H1 (cell line): Measurements from ENCODE around the gene LINC01488. TPM values are rescaled to one million over a fixed set of nuclear protein-coding genes. Genes with fewer than 3 reads are reported as not detected.

ENCODE experiments used
- CTCF ChIA-PET: fragments of 300-600 bp; sonication (Branson Sonifier 250); formaldehyde crosslinking; loops from one replicate; lab custom pipeline; 2021; ENCODE audit not compliant: partially characterized antibody; lab: Charles Lee
- POLR2A ChIA-PET: fragments of 300-600 bp; sonication (Branson Sonifier 250); formaldehyde crosslinking; loops from one replicate; lab custom pipeline; 2021; ENCODE audit warnings: inconsistent platforms; ENCODE audit not compliant: partially characterized antibody; lab: Charles Lee
- DNase-seq, 2 experiments: peaks; one replicate each; pipeline versions ENCODE4 v3.0.0 to v3.0.0-alpha.2; 2010 to 2022; ENCODE audit warnings: low spot score in 2 of 2, low read depth in 1 of 2, mixed read lengths in 1 of 2
- FAIRE-seq: peaks from 2 replicates; lab custom pipeline; 2011; peaks lifted over from hg19 to GRCh38; lab: Jason Lieb, UNC
- H2AFZ ChIP-seq: 2 replicates; pipeline ENCODE4 v1.8.1; 2012; ENCODE audit warnings: low read length, inconsistent platforms
- H2AK5ac ChIP-seq: 2 replicates; pipeline ENCODE4 v1.6.1; 2013; ENCODE audit warnings: low read depth, low read length
- H2BK120ac ChIP-seq: replicated peaks from 2 replicates; pipeline ENCODE3; 2013; ENCODE audit warnings: low read depth, low read length, inconsistent platforms
- H2BK12ac ChIP-seq: 2 replicates; pipeline ENCODE4 v1.6.1; 2013; ENCODE audit warnings: low read depth, low read length
- H2BK15ac ChIP-seq: 2 replicates; pipeline ENCODE4 v1.6.1; 2013; ENCODE audit warnings: low read length
- H2BK20ac ChIP-seq: 2 replicates; pipeline ENCODE4 v1.6.1; 2013; ENCODE audit warnings: low read length
- H2BK5ac ChIP-seq: 2 replicates; pipeline ENCODE4 v1.6.1; 2013; ENCODE audit warnings: low read depth, low read length
- H3K14ac ChIP-seq: 2 replicates; pipeline ENCODE4 v1.6.1; 2013; ENCODE audit warnings: inconsistent platforms; ENCODE audit not compliant: insufficient read length
- H3K18ac ChIP-seq: 2 replicates; pipeline ENCODE4 v1.6.1; 2013; ENCODE audit warnings: low read length; ENCODE audit errors: extremely low read depth
- H3K23ac ChIP-seq: 2 replicates; pipeline ENCODE4 v1.6.1; 2013; ENCODE audit warnings: inconsistent platforms; ENCODE audit not compliant: insufficient read length
- H3K23me2 ChIP-seq: 2 replicates; pipeline ENCODE4 v1.6.1; 2013; ENCODE audit warnings: low read depth, low read length
- H3K27ac ChIP-seq: 2 replicates; pipeline ENCODE4 v1.6.1; 2011; ENCODE audit warnings: low read depth, low read length, inconsistent platforms
- H3K27me3 ChIP-seq, 4 experiments: replicated peaks in 1 of 4; 1 replicate in 1 of 4; 2 replicates in 3 of 4; pipeline versions ENCODE4 v1.6.1 to v1.8.1; 2011 to 2013; ENCODE audit warnings: low read length in 3 of 4, mild to moderate bottlenecking in 3 of 4, inconsistent platforms in 2 of 4, mixed read lengths in 2 of 4, moderate library complexity in 1 of 4; ENCODE audit not compliant: control insufficient read depth in 3 of 4, insufficient read depth in 3 of 4; ENCODE audit errors: extremely low read depth in 1 of 4
- H3K36me3 ChIP-seq, 4 experiments: 2 replicates each; pipeline versions ENCODE4 v1.6.1 to v1.8.1; 2011 to 2013; ENCODE audit warnings: mild to moderate bottlenecking in 4 of 4, low read length in 3 of 4, moderate library complexity in 2 of 4, control low read depth in 1 of 4, inconsistent platforms in 1 of 4; ENCODE audit not compliant: insufficient read depth in 4 of 4, control insufficient read depth in 2 of 4
- H3K4ac ChIP-seq: replicated peaks from 2 replicates; pipeline ENCODE3; 2013; ENCODE audit warnings: low read length, low read depth, mixed read lengths, inconsistent platforms; ENCODE audit not compliant: insufficient read length
- H3K4me1 ChIP-seq, 4 experiments: replicated peaks in 1 of 4; 1 replicate in 1 of 4; 2 replicates in 3 of 4; pipeline versions ENCODE4 v1.6.1 to v1.8.1; 2011 to 2013; ENCODE audit warnings: low read length in 3 of 4, inconsistent platforms in 2 of 4, mixed read lengths in 1 of 4; ENCODE audit not compliant: insufficient read depth in 4 of 4, control insufficient read depth in 3 of 4
- H3K4me2 ChIP-seq, 2 experiments: 2 replicates each; pipeline versions ENCODE4 v1.6.1 to v1.8.1; 2011 to 2013; ENCODE audit warnings: low read depth in 2 of 2, low read length in 2 of 2, control low read depth in 1 of 2, inconsistent platforms in 1 of 2, mild to moderate bottlenecking in 1 of 2; ENCODE audit not compliant: insufficient read depth in 1 of 2
- H3K4me3 ChIP-seq, 4 experiments: fragments of 200-600, 300-600 bp in 1 of 4; sonication (generic), shearing (Covaris generic), sonication (Bioruptor Twin) in 1 of 4; 2 replicates each; pipeline versions ENCODE4 v1.5.1 to v1.8.1; 2011 to 2016; ENCODE audit warnings: low read length in 4 of 4, low read depth in 3 of 4, control low read depth in 2 of 4, inconsistent platforms in 2 of 4, mild to moderate bottlenecking in 2 of 4, mixed read lengths in 1 of 4, moderate library complexity in 1 of 4; ENCODE audit not compliant: insufficient read depth in 2 of 4; ENCODE audit errors: extremely low read depth in 1 of 4
- H3K56ac ChIP-seq: replicated peaks from 2 replicates; pipeline ENCODE3; 2013; ENCODE audit warnings: low read depth, mild to moderate bottlenecking, mixed read lengths, low read length, inconsistent platforms; ENCODE audit not compliant: insufficient read length
- H3K79me1 ChIP-seq: 2 replicates; pipeline ENCODE4 v1.6.1; 2013; ENCODE audit warnings: low read depth, low read length, control low read depth
- H3K79me2 ChIP-seq, 2 experiments: 2 replicates each; pipeline versions ENCODE4 v1.6.1 to v1.8.1; 2012 to 2013; ENCODE audit warnings: low read length in 2 of 2, mild to moderate bottlenecking in 2 of 2, inconsistent platforms in 1 of 2; ENCODE audit not compliant: insufficient read depth in 2 of 2, control insufficient read depth in 1 of 2
- H3K9ac ChIP-seq, 4 experiments: replicated peaks in 1 of 4; 1 replicate in 1 of 4; 2 replicates in 3 of 4; pipeline versions ENCODE4 v1.6.1 to v1.8.1; 2011 to 2013; ENCODE audit warnings: low read depth in 3 of 4, low read length in 3 of 4, control low read depth in 2 of 4, mild to moderate bottlenecking in 2 of 4, moderate library complexity in 2 of 4, inconsistent platforms in 1 of 4; ENCODE audit errors: extremely low read depth in 1 of 4
- H3K9me3 ChIP-seq, 2 experiments: 2 replicates each; pipeline versions ENCODE4 v1.6.1 to v1.8.1; 2012 to 2013; ENCODE audit warnings: mild to moderate bottlenecking in 2 of 2, moderate library complexity in 2 of 2, control low read depth in 1 of 2, inconsistent platforms in 1 of 2, low read depth in 1 of 2, low read length in 1 of 2, mixed read lengths in 1 of 2; ENCODE audit not compliant: insufficient read depth in 2 of 2
- H4K20me1 ChIP-seq, 2 experiments: replicated peaks in 1 of 2; 2 replicates each; pipeline versions ENCODE3 to v1.8.1; 2011 to 2013; ENCODE audit warnings: inconsistent platforms in 2 of 2, low read length in 2 of 2, mild to moderate bottlenecking in 1 of 2; ENCODE audit not compliant: insufficient read depth in 2 of 2, control insufficient read depth in 1 of 2
- H4K5ac ChIP-seq: 2 replicates; pipeline ENCODE4 v1.6.1; 2013; ENCODE audit warnings: low read length, low read depth, mixed read lengths, inconsistent platforms; ENCODE audit not compliant: insufficient read length
- H4K8ac ChIP-seq: 2 replicates; pipeline ENCODE4 v1.8.0; 2013; ENCODE audit warnings: mild to moderate bottlenecking, moderate library complexity, low read length, inconsistent platforms; ENCODE audit not compliant: insufficient read depth; ENCODE audit errors: extremely low read depth
- H4K91ac ChIP-seq: replicated peaks from 2 replicates; pipeline ENCODE3; 2013; ENCODE audit warnings: low read length, mixed read lengths, inconsistent platforms; ENCODE audit not compliant: insufficient read length
- BACH1 ChIP-seq: IDR thresholded peaks from 2 replicates; pipeline ENCODE4 v1.6.1; 2012; ENCODE audit warnings: low read length, improper control_type of control experiment
- CBX5 ChIP-seq: fragments of 300-800, 300-1000 bp; sonication (generic); IDR thresholded peaks from 2 replicates; pipeline ENCODE4 v1.7.1; 2016; ENCODE audit warnings: antibody characterized with exemption, low read length, low read depth
- CTBP2 ChIP-seq: IDR thresholded peaks from 2 replicates; pipeline ENCODE4 v1.7.0; 2011; ENCODE audit warnings: borderline replicate concordance, mild to moderate bottlenecking, moderate library complexity, mixed read lengths, low read length; ENCODE audit not compliant: insufficient read depth, insufficient read length
- FOSL1 ChIP-seq: IDR thresholded peaks from 2 replicates; pipeline ENCODE4 v1.6.1; 2011; ENCODE audit warnings: mild to moderate bottlenecking, low read depth, low read length, moderate library complexity; ENCODE audit not compliant: insufficient read depth
- GTF2F1 ChIP-seq: IDR thresholded peaks from 2 replicates; pipeline ENCODE4 v1.6.1; 2012; ENCODE audit warnings: low read depth, low read length, improper control_type of control experiment, borderline replicate concordance
- KDM4A ChIP-seq: IDR thresholded peaks from one replicate; pipeline ENCODE4 v1.7.1; 2012; ENCODE audit warnings: low read depth, mild to moderate bottlenecking, moderate library complexity, low read length, inconsistent platforms; ENCODE audit not compliant: severe bottlenecking
- POLR2A ChIP-seq, 2 experiments: IDR thresholded peaks; 1 replicate in 1 of 2; 2 replicates in 1 of 2; pipeline ENCODE4 v1.6.1; 2011; ENCODE audit warnings: low read depth in 2 of 2, low read length in 2 of 2, mild to moderate bottlenecking in 2 of 2; ENCODE audit errors: control extremely low read depth in 1 of 2
- POLR2AphosphoS5 ChIP-seq: IDR thresholded peaks from 2 replicates; pipeline ENCODE4 v1.6.1; 2011; ENCODE audit warnings: low read depth, low read length
- RAD21 ChIP-seq, 2 experiments: IDR thresholded peaks in 1 of 2; conservative IDR thresholded peaks in 1 of 2; 2 replicates each; pipeline ENCODE4 v1.6.1; 2011; ENCODE audit warnings: low read depth in 2 of 2, low read length in 2 of 2, improper control_type of control experiment in 1 of 2, inconsistent platforms in 1 of 2, mild to moderate bottlenecking in 1 of 2, moderate library complexity in 1 of 2
- SIRT6 ChIP-seq: IDR thresholded peaks from one replicate; pipeline ENCODE4 v1.7.1; 2012; ENCODE audit warnings: low read length, inconsistent platforms
- SUZ12 ChIP-seq: fragments of 200-600 bp; sonication (generic); IDR thresholded peaks from 2 replicates; pipeline ENCODE4 v1.6.1; 2012; ENCODE audit warnings: mild to moderate bottlenecking, inconsistent platforms, low read length, moderate library complexity, mixed read lengths
- TAF7 ChIP-seq: optimal IDR thresholded peaks from 2 replicates; pipeline ENCODE3; 2011; ENCODE audit warnings: low read depth, mild to moderate bottlenecking, inconsistent platforms, low read length, moderate library complexity, borderline replicate concordance
- WGBS, 2 experiments: shearing (Covaris generic) in 1 of 2; methylation state at CpG; one replicate each; pipeline versions ENCODE4 v1.1.6 to v1.1.7; 2013 to 2015; ENCODE audit warnings: low lambda C conversion rate in 2 of 2, mixed read lengths in 2 of 2, inconsistent platforms in 1 of 2, low coverage in 1 of 2, missing lambda C conversion rate in 1 of 2; ENCODE audit not compliant: insufficient replicate concordance in 2 of 2, insufficient coverage in 1 of 2, insufficient read length in 1 of 2; ENCODE audit errors: extremely low coverage in 1 of 2, missing lambda C conversion rate in 1 of 2; 5-methylcytosine and 5-hydroxymethylcytosine counted together
- polyA plus RNA-seq, 7 experiments: library from polyadenylated mRNA; depleted of rRNA in 3 of 7; stranded (reverse) in 5 of 7; unstranded in 2 of 7; fragments of >200 nt in 5 of 7; fragments of 200-250 nt in 2 of 7; gene quantifications; 1 replicate in 5 of 7; 2 replicates in 1 of 7; 4 replicates in 1 of 7; pipeline versions ENCODE4 v1.2.1 to v1.2.3, GENCODE V29; 2011 to 2013; ENCODE audit warnings: missing spikeins in 2 of 7, mixed read lengths in 2 of 7
- total RNA-seq: library from RNA; stranded (reverse); fragmentation: NEBNext Ultra II Directional; extraction: Animal tissue kit (Norgen Biotek cat#: 25700); gene quantifications from 2 replicates; pipeline ENCODE4 v1.2.1, GENCODE V29; 2021
- TF ChIP-seq, protein P1 (sequence below): IDR thresholded peaks from 2 replicates; pipeline ENCODE4 v1.6.1; 2012; ENCODE audit warnings: inconsistent platforms

The LINC01488 gene
- total and polyA plus RNA-seq, 2 of the 8 experiments (the other 6 are each of a cell fraction or from before 2014, with no cell fraction given): not detected

DNA sequence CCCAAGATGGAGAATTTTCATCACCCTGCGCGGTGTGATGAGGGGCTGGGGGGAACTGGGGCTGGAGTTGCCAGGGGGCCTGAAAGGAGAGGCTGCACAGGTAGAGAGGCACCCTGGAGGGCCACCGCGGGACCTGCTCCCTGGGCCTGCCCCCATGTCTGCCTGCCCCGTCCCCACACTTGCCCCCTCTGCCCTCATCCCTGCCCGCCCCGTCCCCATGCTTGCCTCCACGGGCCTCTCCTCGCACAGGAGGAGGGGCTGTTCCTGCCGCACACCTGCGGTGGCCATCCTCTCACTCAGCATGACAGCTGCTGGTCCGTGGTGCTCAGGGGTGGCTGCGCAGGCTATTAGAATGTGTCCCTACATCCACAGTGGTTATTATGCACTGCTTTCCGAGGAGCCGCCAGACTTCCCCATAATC is 43.5 kb downstream of the LINC01488 start:
- Histone ChIP-seq H2BK120ac (no peak overlapping the region), H2AK5ac (no peak overlapping the region), H3K9me3 (no peaks in the 10 kb centered on the region), H3K23ac (no peak overlapping the region), H4K5ac (no peak overlapping the region), H3K79me2 (no peaks in the 10 kb centered on the region), H2BK12ac (0 out of 2 replicates have a peak overlapping the region, but pooled peaks have one; percentile 80), H2BK15ac (no peak overlapping the region), H3K27me3 (peaks cover 0 to 10% (median 1%) of the 10 kb centered on the region in 4 experiments; a peak in 2 of 7 replicates), H3K4me2 (no peak overlapping the region), H3K79me1 (no peaks in the 10 kb centered on the region), H2BK20ac (0 out of 2 replicates have a peak overlapping the region, but pooled peaks have one; percentile 21), H4K91ac (peak overlapping the region; percentile 8), H4K8ac (no peak overlapping the region), H3K27ac (no peak overlapping the region), H3K56ac (no peak overlapping the region), H3K36me3 (no peaks in the 10 kb centered on the region), H3K23me2 (no peaks in the 10 kb centered on the region; the same call in 1 of the 2 replicates), H3K4ac (no peak overlapping the region), H3K4me3 (no peak overlapping the region), H2BK5ac (peak overlapping the region; percentile 26; the same call in 1 of the 2 replicates), H3K14ac (no peak overlapping the region), H3K18ac (peak overlapping the region; percentile 13; the same call in 1 of the 2 replicates), H2AFZ (no peak overlapping the region), H3K9ac (no peak overlapping the region), H3K4me1 (peaks cover 5 to 26% (median 10%) of the 10 kb centered on the region in 4 experiments), H4K20me1 (no peaks in the 10 kb centered on the region)
- WGBS, 2 experiments: 88% methylated on average over 12 of the region's 15 CpGs; no CpG with 5 or more reads in 1 of the 2 experiments
- DNase-seq (no peak), FAIRE-seq (no peak)
- CTCF ChIA-PET: interaction anchor here (0.8 to 1.0 kb wide), 2 partner anchors 64 to 423 kb away, joined by 3 read pairs; no protein-coding TSS in a partner anchor
- POLR2A ChIA-PET: interaction anchor here (0.6 to 1.7 kb wide), 4 partner anchors 8 to 114 kb away, joined by 3 to 5 read pairs (median 4); no protein-coding TSS in a partner anchor
- TF ChIP-seq FOSL1 (no peak), CBX5 (no peak), KDM4A (no peak), TAF7 (no peak), SUZ12 (no peak), POLR2A (IDR thresholded peaks at IDR 0.05; ENCODE audit: control extremely low read depth in 1 of 2, low read depth in 2 of 2, low read length in 2 of 2) (no peak), BACH1 (no peak), CTBP2 (no peak), SIRT6 (no peak), RAD21 (IDR thresholded peaks at IDR 0.05 in 1 of 2, conservative IDR thresholded peaks at IDR 0.05 in 1 of 2; ENCODE audit: low read depth in 2 of 2, low read length in 2 of 2) (no peak), POLR2AphosphoS5 (no peak), GTF2F1 (no peak)
- TF ChIP-seq, protein P1, sequence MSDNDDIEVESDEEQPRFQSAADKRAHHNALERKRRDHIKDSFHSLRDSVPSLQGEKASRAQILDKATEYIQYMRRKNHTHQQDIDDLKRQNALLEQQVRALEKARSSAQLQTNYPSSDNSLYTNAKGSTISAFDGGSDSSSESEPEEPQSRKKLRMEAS: no peak
